Measurements from ENCODE around the gene CALN1.

Gene CALN1

DNA sequence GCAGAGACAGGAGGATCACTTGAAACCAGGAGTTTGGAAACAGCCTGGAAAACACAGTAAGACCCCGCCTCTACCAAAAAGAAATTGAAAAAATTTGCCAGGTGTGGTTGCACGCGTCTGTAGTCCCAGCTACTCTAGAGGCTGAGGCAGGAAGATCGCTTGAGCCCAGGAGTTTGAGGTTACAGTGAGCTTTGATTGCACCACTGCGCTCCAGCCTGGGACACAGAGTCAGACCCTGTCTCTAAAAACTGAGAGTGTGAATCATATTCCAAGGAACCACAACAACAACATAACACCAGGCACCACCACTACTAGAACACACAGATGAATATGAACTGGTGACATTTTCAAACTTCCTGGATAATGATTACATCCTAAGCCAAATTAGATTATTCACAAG lies 324.2 kb downstream of the CALN1 start:
- no peaks in the 10 kb centered on the region for H3K36me3 ChIP-seq (ENCODE audit: control insufficient read depth in 2 of 2, insufficient read depth in 1 of 2, low read length in 2 of 2)
- H3K27ac ChIP-seq (ENCODE audit: extremely low read depth, low read depth, low read length) = no peak overlapping the region
- TF ChIP-seq, protein P1, sequence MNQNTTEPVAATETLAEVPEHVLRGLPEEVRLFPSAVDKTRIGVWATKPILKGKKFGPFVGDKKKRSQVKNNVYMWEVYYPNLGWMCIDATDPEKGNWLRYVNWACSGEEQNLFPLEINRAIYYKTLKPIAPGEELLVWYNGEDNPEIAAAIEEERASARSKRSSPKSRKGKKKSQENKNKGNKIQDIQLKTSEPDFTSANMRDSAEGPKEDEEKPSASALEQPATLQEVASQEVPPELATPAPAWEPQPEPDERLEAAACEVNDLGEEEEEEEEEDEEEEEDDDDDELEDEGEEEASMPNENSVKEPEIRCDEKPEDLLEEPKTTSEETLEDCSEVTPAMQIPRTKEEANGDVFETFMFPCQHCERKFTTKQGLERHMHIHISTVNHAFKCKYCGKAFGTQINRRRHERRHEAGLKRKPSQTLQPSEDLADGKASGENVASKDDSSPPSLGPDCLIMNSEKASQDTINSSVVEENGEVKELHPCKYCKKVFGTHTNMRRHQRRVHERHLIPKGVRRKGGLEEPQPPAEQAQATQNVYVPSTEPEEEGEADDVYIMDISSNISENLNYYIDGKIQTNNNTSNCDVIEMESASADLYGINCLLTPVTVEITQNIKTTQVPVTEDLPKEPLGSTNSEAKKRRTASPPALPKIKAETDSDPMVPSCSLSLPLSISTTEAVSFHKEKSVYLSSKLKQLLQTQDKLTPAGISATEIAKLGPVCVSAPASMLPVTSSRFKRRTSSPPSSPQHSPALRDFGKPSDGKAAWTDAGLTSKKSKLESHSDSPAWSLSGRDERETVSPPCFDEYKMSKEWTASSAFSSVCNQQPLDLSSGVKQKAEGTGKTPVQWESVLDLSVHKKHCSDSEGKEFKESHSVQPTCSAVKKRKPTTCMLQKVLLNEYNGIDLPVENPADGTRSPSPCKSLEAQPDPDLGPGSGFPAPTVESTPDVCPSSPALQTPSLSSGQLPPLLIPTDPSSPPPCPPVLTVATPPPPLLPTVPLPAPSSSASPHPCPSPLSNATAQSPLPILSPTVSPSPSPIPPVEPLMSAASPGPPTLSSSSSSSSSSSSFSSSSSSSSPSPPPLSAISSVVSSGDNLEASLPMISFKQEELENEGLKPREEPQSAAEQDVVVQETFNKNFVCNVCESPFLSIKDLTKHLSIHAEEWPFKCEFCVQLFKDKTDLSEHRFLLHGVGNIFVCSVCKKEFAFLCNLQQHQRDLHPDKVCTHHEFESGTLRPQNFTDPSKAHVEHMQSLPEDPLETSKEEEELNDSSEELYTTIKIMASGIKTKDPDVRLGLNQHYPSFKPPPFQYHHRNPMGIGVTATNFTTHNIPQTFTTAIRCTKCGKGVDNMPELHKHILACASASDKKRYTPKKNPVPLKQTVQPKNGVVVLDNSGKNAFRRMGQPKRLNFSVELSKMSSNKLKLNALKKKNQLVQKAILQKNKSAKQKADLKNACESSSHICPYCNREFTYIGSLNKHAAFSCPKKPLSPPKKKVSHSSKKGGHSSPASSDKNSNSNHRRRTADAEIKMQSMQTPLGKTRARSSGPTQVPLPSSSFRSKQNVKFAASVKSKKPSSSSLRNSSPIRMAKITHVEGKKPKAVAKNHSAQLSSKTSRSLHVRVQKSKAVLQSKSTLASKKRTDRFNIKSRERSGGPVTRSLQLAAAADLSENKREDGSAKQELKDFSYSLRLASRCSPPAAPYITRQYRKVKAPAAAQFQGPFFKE (tag by site-specific recombination; IDR thresholded peaks at IDR 0.05; ENCODE audit: borderline replicate concordance) = no peak
- no peak for TF ChIP-seq SALL2 (tag by site-specific recombination; IDR thresholded peaks at IDR 0.05; ENCODE audit: borderline replicate concordance)
- TF ChIP-seq ZNF473 (tag by site-specific recombination; IDR thresholded peaks at IDR 0.05) = no peak
- TF ChIP-seq ZNF585B (tag by site-specific recombination; IDR thresholded peaks at IDR 0.05) = no peak
- no peak for TF ChIP-seq ZNF184 (tag by site-specific recombination; IDR thresholded peaks at IDR 0.05)
- no peak for TF ChIP-seq ZNF404 (tag by site-specific recombination; IDR thresholded peaks at IDR 0.05)
- TF ChIP-seq, protein P2, sequence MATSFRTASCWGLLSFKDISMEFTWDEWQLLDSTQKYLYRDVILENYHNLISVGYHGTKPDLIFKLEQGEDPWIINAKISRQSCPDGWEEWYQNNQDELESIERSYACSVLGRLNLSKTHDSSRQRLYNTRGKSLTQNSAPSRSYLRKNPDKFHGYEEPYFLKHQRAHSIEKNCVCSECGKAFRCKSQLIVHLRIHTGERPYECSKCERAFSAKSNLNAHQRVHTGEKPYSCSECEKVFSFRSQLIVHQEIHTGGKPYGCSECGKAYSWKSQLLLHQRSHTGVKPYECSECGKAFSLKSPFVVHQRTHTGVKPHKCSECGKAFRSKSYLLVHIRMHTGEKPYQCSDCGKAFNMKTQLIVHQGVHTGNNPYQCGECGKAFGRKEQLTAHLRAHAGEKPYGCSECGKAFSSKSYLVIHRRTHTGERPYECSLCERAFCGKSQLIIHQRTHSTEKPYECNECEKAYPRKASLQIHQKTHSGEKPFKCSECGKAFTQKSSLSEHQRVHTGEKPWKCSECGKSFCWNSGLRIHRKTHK (tag by site-specific recombination; IDR thresholded peaks at IDR 0.05) = no peak
- TF ChIP-seq GFI1B (tag by site-specific recombination; IDR thresholded peaks at IDR 0.05) = no peak
- H3K4me1 ChIP-seq (ENCODE audit: control insufficient read depth, insufficient read depth, low read length) = no peaks in the 10 kb centered on the region
- ChIA-PET POLR2A (no interaction called here), CTCF (no interaction called here)
- no peaks in the 10 kb centered on the region for H3K9me3 ChIP-seq (ENCODE audit: control insufficient read depth, insufficient read depth, low read depth, low read length)
- H3K4me3 ChIP-seq (ENCODE audit: low read depth, low read length) = no peak overlapping the region

DNA sequence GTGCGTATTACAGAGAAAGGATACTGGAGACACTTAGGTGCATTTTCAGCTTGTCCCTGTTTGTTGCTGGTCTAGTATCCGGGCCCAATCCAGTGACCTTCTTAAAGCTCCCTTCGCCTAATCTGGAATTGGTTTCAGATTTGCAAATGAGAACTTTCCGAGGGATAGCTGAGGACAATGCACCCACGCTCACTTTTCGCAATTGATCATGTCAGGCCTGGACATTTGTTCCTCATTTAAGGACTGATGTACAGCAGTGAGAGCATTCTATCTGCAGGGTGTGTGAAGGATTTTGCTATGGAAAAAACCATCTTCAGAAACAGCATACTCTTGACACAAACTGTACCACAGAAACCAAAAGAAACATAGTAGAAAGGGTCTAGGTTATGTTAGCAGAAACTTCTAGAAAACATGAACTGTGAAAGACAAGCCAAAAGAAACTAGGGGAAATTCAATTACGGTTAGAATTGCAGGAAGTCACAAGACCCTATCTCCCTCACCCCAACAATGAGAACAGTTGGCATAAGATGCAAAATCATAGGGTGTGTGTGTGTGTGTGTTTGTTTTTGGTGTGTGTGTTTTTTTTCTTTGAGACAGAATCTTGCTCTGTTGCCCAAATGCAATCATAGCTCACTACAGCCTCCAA lies 331.1 kb downstream of the CALN1 start:
- no peak overlapping the region for H3K27ac ChIP-seq (ENCODE audit: extremely low read depth, low read depth, low read length)
- CTCF ChIA-PET = no interaction called here
- TF ChIP-seq, protein P3, sequence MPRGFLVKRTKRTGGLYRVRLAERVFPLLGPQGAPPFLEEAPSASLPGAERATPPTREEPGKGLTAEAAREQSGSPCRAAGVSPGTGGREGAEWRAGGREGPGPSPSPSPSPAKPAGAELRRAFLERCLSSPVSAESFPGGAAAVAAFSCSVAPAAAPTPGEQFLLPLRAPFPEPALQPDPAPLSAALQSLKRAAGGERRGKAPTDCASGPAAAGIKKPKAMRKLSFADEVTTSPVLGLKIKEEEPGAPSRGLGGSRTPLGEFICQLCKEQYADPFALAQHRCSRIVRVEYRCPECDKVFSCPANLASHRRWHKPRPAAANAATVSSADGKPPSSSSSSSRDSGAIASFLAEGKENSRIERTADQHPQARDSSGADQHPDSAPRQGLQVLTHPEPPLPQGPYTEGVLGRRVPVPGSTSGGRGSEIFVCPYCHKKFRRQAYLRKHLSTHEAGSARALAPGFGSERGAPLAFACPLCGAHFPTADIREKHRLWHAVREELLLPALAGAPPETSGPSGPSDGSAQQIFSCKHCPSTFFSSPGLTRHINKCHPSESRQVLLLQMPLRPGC (tag by site-specific recombination; IDR thresholded peaks at IDR 0.05) = no peak
- TF ChIP-seq ZNF132 (tag by site-specific recombination; IDR thresholded peaks at IDR 0.05; ENCODE audit: borderline replicate concordance) = no peak
- TF ChIP-seq ZNF530 (tag by site-specific recombination; IDR thresholded peaks at IDR 0.05; ENCODE audit: low read depth) = no peak
- TF ChIP-seq, protein P4, sequence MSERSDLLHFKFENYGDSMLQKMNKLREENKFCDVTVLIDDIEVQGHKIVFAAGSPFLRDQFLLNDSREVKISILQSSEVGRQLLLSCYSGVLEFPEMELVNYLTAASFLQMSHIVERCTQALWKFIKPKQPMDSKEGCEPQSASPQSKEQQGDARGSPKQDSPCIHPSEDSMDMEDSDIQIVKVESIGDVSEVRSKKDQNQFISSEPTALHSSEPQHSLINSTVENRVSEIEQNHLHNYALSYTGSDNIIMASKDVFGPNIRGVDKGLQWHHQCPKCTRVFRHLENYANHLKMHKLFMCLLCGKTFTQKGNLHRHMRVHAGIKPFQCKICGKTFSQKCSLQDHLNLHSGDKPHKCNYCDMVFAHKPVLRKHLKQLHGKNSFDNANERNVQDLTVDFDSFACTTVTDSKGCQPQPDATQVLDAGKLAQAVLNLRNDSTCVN (tag by site-specific recombination; optimal IDR thresholded peaks at IDR 0.05) = no peak
- no peak for TF ChIP-seq ZBTB21 (tag by site-specific recombination; IDR thresholded peaks at IDR 0.05)
- no peak overlapping the region for H3K4me3 ChIP-seq (ENCODE audit: low read depth, low read length)
- POLR2A ChIA-PET = no interaction called here
- H3K4me1 ChIP-seq (ENCODE audit: control insufficient read depth, insufficient read depth, low read length) = no peaks in the 10 kb centered on the region
- H3K36me3 ChIP-seq (ENCODE audit: control insufficient read depth in 2 of 2, insufficient read depth in 1 of 2, low read length in 2 of 2) = no peaks in the 10 kb centered on the region
- H3K9me3 ChIP-seq (ENCODE audit: control insufficient read depth, insufficient read depth, low read depth, low read length) = no peaks in the 10 kb centered on the region
